Activated naive CD4-positive, alpha-beta T cell treated with anti-CD3 and anti-CD28 coated beads for 36 hours (primary cell): Measurements from ENCODE around the gene SF3B3. TPM values are rescaled to one million over a fixed set of nuclear protein-coding genes. Genes with fewer than 3 reads are reported as not detected.

Experiments used
- CTCF ChIA-PET: fragments of 350-600 bp; sonication (Branson Sonifier 250); formaldehyde crosslinking; loops from one replicate; lab custom pipeline; 2021; ENCODE audit warnings: antibody characterized with exemption; lab: Charles Lee
- DNase-seq: peaks from one replicate; pipeline ENCODE4 v3.0.0-alpha.2; 2020
- H3K27ac Mint-ChIP-seq: one replicate; pipeline ENCODE4 v1.8.0; 2021; ENCODE audit warnings: mild to moderate bottlenecking, mixed read lengths
- H3K27me3 Mint-ChIP-seq: one replicate; pipeline ENCODE4 v1.8.0; 2021; ENCODE audit warnings: low read depth, mixed read lengths
- H3K36me3 Mint-ChIP-seq: one replicate; pipeline ENCODE4 v1.8.0; 2021; ENCODE audit warnings: low read depth, mixed read lengths
- H3K4me1 Mint-ChIP-seq: one replicate; pipeline ENCODE4 v1.8.0; 2021; ENCODE audit warnings: low read depth, mixed read lengths
- H3K4me3 Mint-ChIP-seq: one replicate; pipeline ENCODE4 v1.8.0; 2021; ENCODE audit warnings: mild to moderate bottlenecking, moderate library complexity, mixed read lengths
- H3K9me3 Mint-ChIP-seq: one replicate; pipeline ENCODE4 v1.8.0; 2021; ENCODE audit warnings: mixed read lengths
- intact Hi-C: fragments of 100-400 bp; cut with micrococcal nuclease; formaldehyde crosslinking; loops from one replicate; pipeline ENCODE4 v1.15.1; 2023
- total RNA-seq, 2 experiments: library from RNA; stranded (reverse); gene quantifications; one replicate each; pipeline ENCODE4 v1.2.3, GENCODE V29; 2021

The SF3B3 gene
- total RNA-seq, result 100 to 1,000 TPM; 397 to 416 TPM

DNA sequence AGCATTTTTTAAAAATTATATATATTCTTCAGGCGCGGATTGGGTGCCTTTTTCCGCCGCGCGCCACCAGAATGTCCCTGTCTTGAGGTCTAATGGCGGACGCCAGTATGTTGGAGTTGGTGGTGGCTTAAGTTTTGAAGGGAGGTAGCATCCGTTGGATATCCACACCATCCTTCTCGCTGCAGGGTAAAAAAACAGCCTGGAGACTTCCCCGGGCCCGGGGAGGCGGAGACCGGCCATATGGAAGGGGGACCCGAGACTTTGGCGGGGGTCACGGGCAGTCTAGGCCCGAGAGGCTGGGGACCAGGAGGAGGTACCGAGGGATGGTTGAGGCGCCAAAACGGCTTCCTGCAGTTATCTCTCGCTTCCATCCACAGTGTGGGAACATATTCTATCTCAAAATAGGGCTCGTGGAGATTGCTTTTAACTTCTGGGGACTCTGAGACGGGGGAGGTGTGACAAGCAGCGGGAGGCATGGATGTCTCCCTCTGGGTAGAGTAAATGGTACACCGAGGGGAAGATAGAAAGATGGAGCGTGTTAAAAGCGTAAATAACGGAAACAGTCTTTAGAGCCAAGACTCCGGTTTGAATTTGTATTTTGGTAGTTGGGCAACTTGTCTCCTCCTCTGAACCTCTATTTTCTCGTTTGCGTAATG is at the start of gene SF3B3:
SF3B3 (plus strand) TSS at position 74 of the 656 bp plus-strand sequence. CDS start 2,841 bp downstream, outside the sequence.
- peak within 1 kb of the TSS; percentile 94 for H3K4me3 Mint-ChIP-seq
- H3K36me3 Mint-ChIP-seq, result peaks cover 54% of the 10 kb centered on the region
- peaks cover 51% of the 10 kb centered on the region for H3K4me1 Mint-ChIP-seq
- peak within 1 kb of the TSS; percentile 99 for H3K27ac Mint-ChIP-seq
- H3K9me3 Mint-ChIP-seq, result no peaks in the 10 kb centered on the region
- DNase-seq, result no peak
- no peaks in the 10 kb centered on the region for H3K27me3 Mint-ChIP-seq
- CTCF ChIA-PET, result interaction anchor here (0.8 to 1.3 kb wide), 4 partner anchors 22 to 593 kb away, joined by 3 read pairs; no protein-coding TSS in a partner anchor
- intact Hi-C loops, result loop anchor here (1.0 to 10.0 kb wide), 10 partner anchors 48 to 269 kb away; partner anchors contain the start of genes AARS1, EXOSC6, FCSK and ST3GAL2

- H3K9me3 Mint-ChIP-seq, result no peaks in the 10 kb centered on the region
Observed at GRCh38 chr16:70474320-70475053, 49.1 kb upstream of the SF3B3 start.

GRCh38 chr16:70475054-70475871 is 48.4 kb upstream of the SF3B3 start:
- Mint-ChIP-seq H3K9me3 (no peaks in the 10 kb centered on the region), H3K36me3 (peaks cover 3% of the 10 kb centered on the region), H3K4me1 (peaks cover 20% of the 10 kb centered on the region), H3K4me3 (no peak overlapping the region), H3K27ac (peak overlapping the region; percentile 8), H3K27me3 (no peaks in the 10 kb centered on the region)
- intact Hi-C loops, result no loop called here
- DNase-seq, result no peak
- CTCF ChIA-PET, result no interaction called here

More at GRCh38 chr16:70474320-70475053, 49.1 kb upstream of the SF3B3 start:
- peaks cover 3% of the 10 kb centered on the region for H3K36me3 Mint-ChIP-seq
- H3K4me1 Mint-ChIP-seq, result peaks cover 20% of the 10 kb centered on the region
- no peak for DNase-seq
- intact Hi-C loops, result no loop called here
- CTCF ChIA-PET, result no interaction called here
- H3K4me3 Mint-ChIP-seq, result no peak overlapping the region
- no peaks in the 10 kb centered on the region for H3K27me3 Mint-ChIP-seq
- no peak overlapping the region for H3K27ac Mint-ChIP-seq

DNA sequence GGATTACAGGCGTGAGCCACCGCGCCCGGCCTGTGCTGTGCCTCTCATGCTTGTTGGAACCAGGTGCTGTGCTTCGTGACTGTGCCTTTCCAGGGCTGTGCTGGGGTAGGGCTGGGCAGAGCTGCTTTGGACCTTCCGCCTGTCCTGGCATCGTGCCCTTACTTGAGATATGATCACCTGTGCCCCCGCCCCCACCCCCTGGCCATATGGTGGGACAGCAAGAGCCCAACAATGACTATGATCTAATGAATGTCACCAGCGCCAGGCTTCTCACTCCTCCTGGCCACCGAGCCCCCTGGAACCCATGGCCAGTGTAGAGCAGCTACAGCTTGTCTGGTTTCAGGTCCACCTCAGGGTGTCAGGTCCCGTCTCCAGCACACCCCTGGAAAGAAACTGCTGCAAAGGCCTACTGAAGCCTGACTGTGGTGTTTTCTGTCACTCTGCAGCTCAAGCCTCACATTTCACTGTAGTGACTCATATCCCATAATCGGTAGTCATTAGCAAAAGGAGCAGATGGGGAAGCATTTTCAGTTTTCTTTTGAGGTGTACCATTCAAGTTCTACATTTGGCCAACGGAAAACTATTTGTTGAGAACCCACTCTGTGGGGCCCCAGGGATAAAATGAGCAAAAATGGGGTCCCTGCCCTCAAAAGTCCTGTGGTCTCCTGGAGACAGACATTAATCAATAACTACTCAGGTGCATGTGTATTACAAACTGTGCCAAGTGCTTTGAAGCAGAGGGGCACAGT is 47.2 kb upstream of the SF3B3 start:
- Mint-ChIP-seq H3K27ac (peak overlapping the region; percentile 90), H3K4me3 (no peak overlapping the region), H3K27me3 (no peaks in the 10 kb centered on the region), H3K9me3 (no peaks in the 10 kb centered on the region), H3K4me1 (peaks cover 20% of the 10 kb centered on the region), H3K36me3 (peaks cover 3% of the 10 kb centered on the region)
- CTCF ChIA-PET, result interaction anchor here (0.6 to 2.3 kb wide), 6 partner anchors 10 to 86 kb away, joined by 3 to 7 read pairs (median 4); no protein-coding TSS in a partner anchor
- intact Hi-C loops, result loop anchor here (1.0 to 2.0 kb wide), 7 partner anchors 22 to 260 kb away; partner anchors contain the start of genes COG4, FCSK, SF3B3 and ST3GAL2
- DNase-seq, result peak; percentile 79

- DNase-seq, result no peak
- CTCF ChIA-PET, result interaction anchor here (0.7 to 2.3 kb wide), 3 partner anchors 44 to 108 kb away, joined by 3 to 7 read pairs (median 3); no protein-coding TSS in a partner anchor
- intact Hi-C loops, result no loop called here
- Mint-ChIP-seq H3K4me1 (peaks cover 20% of the 10 kb centered on the region), H3K27me3 (no peaks in the 10 kb centered on the region), H3K27ac (peak overlapping the region; percentile 90), H3K9me3 (no peaks in the 10 kb centered on the region), H3K36me3 (peaks cover 6% of the 10 kb centered on the region), H3K4me3 (no peak overlapping the region)
Observed at GRCh38 chr16:70478169-70478568, 45.4 kb upstream of the SF3B3 start.

DNA sequence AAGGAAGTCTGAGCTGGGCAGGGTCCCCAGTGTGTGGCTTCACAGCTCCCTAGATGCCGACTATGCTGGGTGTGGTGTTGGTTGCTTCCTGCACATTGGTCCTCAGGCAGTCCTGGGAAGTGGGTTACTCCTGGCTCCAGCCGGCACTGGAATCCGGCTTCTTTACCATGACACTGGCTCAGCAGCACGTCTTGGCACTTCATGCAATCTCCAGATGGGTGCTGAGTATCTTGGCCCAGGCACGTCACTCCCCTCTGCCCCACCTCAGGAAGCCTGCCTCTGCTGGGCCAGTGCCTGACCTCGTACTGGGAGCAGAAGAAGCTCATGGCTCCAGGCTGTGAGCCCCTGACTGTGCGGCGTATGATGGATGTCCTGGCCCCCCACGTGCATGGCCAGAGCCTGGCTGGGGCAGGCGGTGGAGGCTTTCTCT is 44.7 kb upstream of the SF3B3 start:
- CTCF ChIA-PET, result no interaction called here
- no peak overlapping the region for H3K4me3 Mint-ChIP-seq
- peaks cover 20% of the 10 kb centered on the region for H3K4me1 Mint-ChIP-seq
- no peak overlapping the region for H3K27ac Mint-ChIP-seq
- intact Hi-C loops, result no loop called here
- no peaks in the 10 kb centered on the region for H3K27me3 Mint-ChIP-seq
- H3K9me3 Mint-ChIP-seq, result no peaks in the 10 kb centered on the region
- DNase-seq, result no peak
- peaks cover 9% of the 10 kb centered on the region for H3K36me3 Mint-ChIP-seq

GRCh38 chr16:70480127-70481105 is 43.2 kb upstream of the SF3B3 start:
- Mint-ChIP-seq H3K4me1 (peaks cover 20% of the 10 kb centered on the region), H3K36me3 (peaks cover 9% of the 10 kb centered on the region), H3K27me3 (no peaks in the 10 kb centered on the region), H3K27ac (no peak overlapping the region), H3K4me3 (no peak overlapping the region), H3K9me3 (no peaks in the 10 kb centered on the region)
- no peak for DNase-seq
- intact Hi-C loops, result no loop called here
- CTCF ChIA-PET, result interaction anchor here (0.9 kb wide), 1 partner anchor 90 kb away, joined by 3 read pairs; no protein-coding TSS in a partner anchor

DNA sequence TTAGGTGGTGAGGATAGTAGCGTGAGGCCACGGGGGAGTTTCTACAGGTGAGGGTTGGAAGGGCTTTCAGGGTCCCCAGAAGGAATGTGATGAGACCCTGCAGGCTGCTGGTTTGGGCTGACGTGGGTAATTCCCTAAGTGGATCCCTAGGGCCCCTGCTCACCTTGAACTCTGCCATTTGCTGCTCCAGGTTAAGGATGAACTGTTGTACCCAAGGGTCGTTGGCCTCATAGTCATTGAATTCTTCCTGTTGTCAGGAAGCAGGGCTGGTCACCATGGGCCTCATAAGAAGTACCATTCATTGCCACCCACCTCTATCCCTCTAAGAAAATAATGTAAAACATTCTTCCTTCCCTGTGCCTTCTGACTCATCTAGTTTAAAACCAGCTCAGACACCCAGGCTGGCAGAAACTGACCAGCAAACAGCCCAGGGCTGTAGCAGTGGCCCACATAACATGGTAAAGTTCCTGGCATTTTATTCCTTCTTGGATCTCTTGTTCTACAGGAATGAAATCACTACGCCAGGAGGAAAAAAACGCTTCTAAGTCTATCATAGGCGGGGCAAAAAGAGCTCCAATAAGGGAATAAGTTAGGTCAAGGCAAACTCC is 41.6 kb upstream of the SF3B3 start:
- H3K27ac Mint-ChIP-seq, result peak overlapping the region; percentile 14
- peaks cover 9% of the 10 kb centered on the region for H3K4me1 Mint-ChIP-seq
- H3K4me3 Mint-ChIP-seq, result no peak overlapping the region
- peaks cover 12% of the 10 kb centered on the region for H3K36me3 Mint-ChIP-seq
- H3K9me3 Mint-ChIP-seq, result no peaks in the 10 kb centered on the region
- CTCF ChIA-PET, result interaction anchor here (1.3 kb wide), 1 partner anchor 11 kb away, joined by 3 read pairs; no protein-coding TSS in a partner anchor
- intact Hi-C loops, result no loop called here
- H3K27me3 Mint-ChIP-seq, result no peaks in the 10 kb centered on the region
- DNase-seq, result no peak

GRCh38 chr16:70482624-70483023 is 41.0 kb upstream of the SF3B3 start:
- no peak overlapping the region for H3K27ac Mint-ChIP-seq
- DNase-seq, result no peak
- H3K4me1 Mint-ChIP-seq, result peaks cover 3% of the 10 kb centered on the region
- peaks cover 10% of the 10 kb centered on the region for H3K36me3 Mint-ChIP-seq
- CTCF ChIA-PET, result interaction anchor here (1.3 kb wide), 1 partner anchor 11 kb away, joined by 3 read pairs; no protein-coding TSS in a partner anchor
- intact Hi-C loops, result no loop called here
- H3K27me3 Mint-ChIP-seq, result no peaks in the 10 kb centered on the region
- no peaks in the 10 kb centered on the region for H3K9me3 Mint-ChIP-seq
- H3K4me3 Mint-ChIP-seq, result no peak overlapping the region

GRCh38 chr16:70483426-70483825 is 40.2 kb upstream of the SF3B3 start:
- CTCF ChIA-PET, result interaction anchor here (0.5 to 0.8 kb wide), 2 partner anchors 24 to 152 kb away, joined by 3 read pairs; no protein-coding TSS in a partner anchor
- no peaks in the 10 kb centered on the region for H3K27me3 Mint-ChIP-seq
- no peak for DNase-seq
- peaks cover 10% of the 10 kb centered on the region for H3K36me3 Mint-ChIP-seq
- no peak overlapping the region for H3K4me3 Mint-ChIP-seq
- H3K9me3 Mint-ChIP-seq, result no peaks in the 10 kb centered on the region
- intact Hi-C loops, result no loop called here
- no peaks in the 10 kb centered on the region for H3K4me1 Mint-ChIP-seq
- no peak overlapping the region for H3K27ac Mint-ChIP-seq
